ENCODE measurements around the gene ERICH6B.

The ERICH6B gene

DNA sequence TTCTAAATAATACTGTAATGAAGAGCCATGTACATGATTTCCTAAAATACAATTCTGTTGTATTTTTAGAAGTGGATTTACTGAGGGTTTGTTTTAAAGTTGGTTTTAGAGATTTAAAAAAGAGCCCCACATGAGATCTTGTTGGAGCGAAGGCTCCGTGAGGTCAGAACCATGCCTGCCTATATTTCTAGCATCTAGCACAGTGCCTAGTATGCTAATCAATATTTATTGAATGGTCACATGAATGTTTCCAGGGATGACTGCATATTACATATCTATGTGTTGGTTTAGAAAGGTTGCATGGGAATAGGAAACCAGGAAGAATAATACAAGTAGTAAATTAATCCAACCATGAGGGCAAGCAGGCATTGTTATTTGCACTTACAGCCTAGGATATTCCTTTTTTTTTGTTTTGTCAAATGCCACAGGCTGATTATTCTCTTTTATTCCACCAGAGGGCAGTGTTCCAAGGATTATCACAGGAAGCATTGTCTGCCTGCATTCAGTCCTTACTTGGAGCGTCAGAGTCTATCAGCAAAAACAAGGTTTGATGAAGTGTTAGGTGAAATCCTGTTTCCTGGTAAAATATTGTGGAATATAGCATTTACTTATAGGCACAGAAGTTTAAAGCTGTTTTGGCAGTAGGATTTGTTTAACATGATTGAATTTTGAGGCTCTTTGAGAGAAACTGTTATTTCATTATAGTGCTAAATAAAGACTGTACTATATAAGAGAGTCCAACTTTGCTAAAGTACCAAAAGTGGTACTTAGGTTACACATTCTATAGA is 104.0 kb downstream of the ERICH6B start:
- TF ChIP-seq Cebpa-rat (IDR thresholded peaks at IDR 0.05): no peak
- Histone ChIP-seq H3K9me3 (no peaks in the 10 kb centered on the region), H3K27me3 (no peaks in the 10 kb centered on the region), H3K4me3 (no peak overlapping the region), H3K4me2 (no peak overlapping the region), H3K36me3 (peaks cover 81% of the 10 kb centered on the region), H3K4me1 (peaks cover 5% of the 10 kb centered on the region; the same call in 1 of the 2 replicates), H3K27ac (no peak overlapping the region), H3K9ac (no peak overlapping the region), H4K20me1 (0 out of 2 replicates have a peak, but pooled peaks cover 13% of the 10 kb centered on the region)

DNA sequence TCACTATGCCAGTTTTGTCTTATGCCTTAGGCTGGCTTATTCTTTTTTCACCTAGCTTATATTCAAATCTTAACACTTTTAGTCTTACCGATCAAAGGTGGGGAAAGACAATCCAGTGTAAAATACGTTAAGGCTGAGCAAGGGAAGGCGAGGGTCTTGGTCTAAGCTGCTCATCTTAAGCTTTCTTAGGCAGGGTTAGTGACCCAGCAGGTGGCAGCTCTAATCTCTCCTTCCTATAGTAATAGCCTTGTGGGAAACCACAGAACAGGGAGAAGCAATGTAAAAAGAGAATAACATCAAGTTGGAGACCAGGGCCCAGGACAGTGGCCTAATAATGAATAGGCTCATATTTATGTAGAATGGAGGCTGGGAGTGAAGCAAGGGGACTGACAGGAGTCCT is 104.9 kb downstream of the ERICH6B start:
- H3K27me3 ChIP-seq: no peaks in the 10 kb centered on the region
- no peak overlapping the region for H3K27ac ChIP-seq
- H3K4me1 ChIP-seq: peaks cover 5% of the 10 kb centered on the region; the same call in 1 of the 2 replicates
- TF ChIP-seq Cebpa-rat (IDR thresholded peaks at IDR 0.05): no peak
- no peaks in the 10 kb centered on the region for H3K9me3 ChIP-seq
- H3K4me2 ChIP-seq: no peak overlapping the region
- H3K4me3 ChIP-seq: no peak overlapping the region
- peaks cover 81% of the 10 kb centered on the region for H3K36me3 ChIP-seq
- 0 out of 2 replicates have a peak, but pooled peaks cover 13% of the 10 kb centered on the region for H4K20me1 ChIP-seq
- no peak overlapping the region for H3K9ac ChIP-seq

DNA sequence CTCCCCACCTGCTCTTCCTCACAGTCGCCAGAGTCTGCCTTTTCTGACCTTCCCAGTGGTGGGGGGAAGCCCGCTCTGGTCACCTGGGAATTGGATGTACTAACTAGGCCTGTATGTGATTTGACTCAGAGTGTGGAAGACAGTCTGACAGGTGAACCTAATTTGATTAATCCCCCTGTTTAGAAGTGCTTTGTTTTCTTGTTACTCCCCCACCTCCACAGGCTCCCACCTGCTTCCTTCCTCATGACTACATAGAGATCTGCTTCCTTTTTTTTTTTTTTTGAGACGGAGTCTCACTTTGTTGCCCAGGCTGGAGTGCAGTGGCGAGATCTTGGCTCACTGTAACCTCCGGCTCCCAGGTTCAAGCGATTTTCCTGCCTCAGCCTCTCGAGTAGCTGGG is 106.8 kb downstream of the ERICH6B start:
- H3K36me3 ChIP-seq: peaks cover 84% of the 10 kb centered on the region
- H3K4me3 ChIP-seq: no peak overlapping the region
- TF ChIP-seq Cebpa-rat (IDR thresholded peaks at IDR 0.05): no peak

DNA sequence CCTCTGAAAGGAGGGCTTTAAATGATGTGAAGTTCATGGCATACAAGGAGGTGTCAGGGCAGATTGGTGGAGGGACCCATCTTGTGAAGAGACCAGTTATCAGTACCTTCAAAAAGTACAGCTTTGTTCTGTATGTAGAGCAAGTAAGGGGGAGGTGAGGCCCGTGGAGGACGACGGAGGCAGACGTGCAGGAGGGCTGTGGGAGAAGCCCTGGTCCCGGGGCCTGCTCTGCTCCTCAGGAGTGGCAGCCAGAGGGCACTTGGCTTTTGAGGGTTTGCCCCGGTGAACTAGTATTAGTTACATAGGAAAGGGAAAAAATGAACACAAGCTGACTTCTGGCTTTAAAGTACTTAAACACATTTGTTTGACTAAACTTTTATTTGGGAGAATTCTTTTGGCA is 108.7 kb downstream of the ERICH6B start:
- no peak overlapping the region for H3K9ac ChIP-seq
- no peak for TF ChIP-seq Cebpa-rat (IDR thresholded peaks at IDR 0.05)
- H3K4me3 ChIP-seq: no peak overlapping the region
- peaks cover 5% of the 10 kb centered on the region; the same call in 1 of the 2 replicates for H3K4me1 ChIP-seq
- no peak overlapping the region for H3K27ac ChIP-seq
- peaks cover 7% of the 10 kb centered on the region; the same call in 1 of the 2 replicates for H4K20me1 ChIP-seq
- no peak overlapping the region for H3K4me2 ChIP-seq
- no peaks in the 10 kb centered on the region for H3K9me3 ChIP-seq
- H3K27me3 ChIP-seq: no peaks in the 10 kb centered on the region
- H3K36me3 ChIP-seq: peaks cover 88% of the 10 kb centered on the region

More for the DNA sequence above, 106.8 kb downstream of the ERICH6B start:
- no peaks in the 10 kb centered on the region for H3K9me3 ChIP-seq
- H3K27ac ChIP-seq: no peak overlapping the region
- 0 out of 2 replicates have a peak, but pooled peaks cover 13% of the 10 kb centered on the region for H4K20me1 ChIP-seq
- peaks cover 5% of the 10 kb centered on the region; the same call in 1 of the 2 replicates for H3K4me1 ChIP-seq
- H3K4me2 ChIP-seq: no peak overlapping the region
- no peaks in the 10 kb centered on the region for H3K27me3 ChIP-seq
- H3K9ac ChIP-seq: no peak overlapping the region

DNA sequence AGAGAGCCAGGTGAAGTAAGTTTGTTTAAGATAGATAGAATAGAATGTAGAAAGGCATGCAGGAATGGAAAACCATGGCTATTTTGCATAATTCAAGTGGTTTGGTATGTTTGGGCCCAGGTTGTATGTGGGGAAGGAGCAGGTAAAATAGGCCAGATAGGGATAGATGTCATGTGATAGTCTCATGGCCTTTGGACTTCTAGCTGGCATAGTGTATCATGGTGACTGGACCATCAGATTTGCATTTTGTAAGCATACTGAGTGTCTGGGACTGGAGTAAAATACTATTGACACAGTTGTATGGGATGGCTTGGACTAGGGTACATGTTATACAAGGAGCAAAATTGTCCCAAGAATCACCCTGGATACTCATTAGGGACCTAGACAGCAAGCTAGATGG is 111.9 kb downstream of the ERICH6B start:
- no peaks in the 10 kb centered on the region for H3K9me3 ChIP-seq
- H3K36me3 ChIP-seq: peaks cover 88% of the 10 kb centered on the region
- no peak overlapping the region for H3K4me3 ChIP-seq

DNA sequence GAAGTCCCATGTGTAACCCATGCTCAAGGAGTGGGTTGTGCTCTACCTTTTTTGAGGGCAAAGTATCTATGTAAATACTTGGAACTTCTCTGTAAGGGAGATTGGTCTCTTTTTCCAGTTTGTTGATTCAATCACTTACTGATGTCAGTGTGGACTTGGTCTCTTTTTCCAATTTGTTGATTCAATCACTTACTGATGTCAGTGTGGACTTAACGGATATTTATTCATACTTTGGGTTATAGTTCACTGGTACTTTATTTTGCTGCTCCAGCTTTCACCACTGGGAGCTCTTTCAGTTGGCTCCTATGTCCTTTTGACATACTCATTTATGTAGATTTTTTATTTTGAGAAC is 114.4 kb downstream of the ERICH6B start:
- no peak overlapping the region for H3K4me3 ChIP-seq
- peaks cover 93% of the 10 kb centered on the region for H3K36me3 ChIP-seq
- H3K27ac ChIP-seq: no peak overlapping the region
- no peak overlapping the region for H3K9ac ChIP-seq
- TF ChIP-seq Cebpa-rat (IDR thresholded peaks at IDR 0.05): no peak
- H4K20me1 ChIP-seq: no peaks in the 10 kb centered on the region; the same call in 1 of the 2 replicates
- no peaks in the 10 kb centered on the region for H3K9me3 ChIP-seq
- H3K4me2 ChIP-seq: no peak overlapping the region
- no peaks in the 10 kb centered on the region for H3K4me1 ChIP-seq
- no peaks in the 10 kb centered on the region for H3K27me3 ChIP-seq

More for the DNA sequence above, 111.9 kb downstream of the ERICH6B start:
- Histone ChIP-seq H3K4me2 (no peak overlapping the region), H3K27ac (no peak overlapping the region), H3K9ac (no peak overlapping the region), H3K4me1 (peaks cover 2% of the 10 kb centered on the region; the same call in 1 of the 2 replicates), H3K27me3 (no peaks in the 10 kb centered on the region), H4K20me1 (no peaks in the 10 kb centered on the region; the same call in 1 of the 2 replicates)
- no peak for TF ChIP-seq Cebpa-rat (IDR thresholded peaks at IDR 0.05)

DNA sequence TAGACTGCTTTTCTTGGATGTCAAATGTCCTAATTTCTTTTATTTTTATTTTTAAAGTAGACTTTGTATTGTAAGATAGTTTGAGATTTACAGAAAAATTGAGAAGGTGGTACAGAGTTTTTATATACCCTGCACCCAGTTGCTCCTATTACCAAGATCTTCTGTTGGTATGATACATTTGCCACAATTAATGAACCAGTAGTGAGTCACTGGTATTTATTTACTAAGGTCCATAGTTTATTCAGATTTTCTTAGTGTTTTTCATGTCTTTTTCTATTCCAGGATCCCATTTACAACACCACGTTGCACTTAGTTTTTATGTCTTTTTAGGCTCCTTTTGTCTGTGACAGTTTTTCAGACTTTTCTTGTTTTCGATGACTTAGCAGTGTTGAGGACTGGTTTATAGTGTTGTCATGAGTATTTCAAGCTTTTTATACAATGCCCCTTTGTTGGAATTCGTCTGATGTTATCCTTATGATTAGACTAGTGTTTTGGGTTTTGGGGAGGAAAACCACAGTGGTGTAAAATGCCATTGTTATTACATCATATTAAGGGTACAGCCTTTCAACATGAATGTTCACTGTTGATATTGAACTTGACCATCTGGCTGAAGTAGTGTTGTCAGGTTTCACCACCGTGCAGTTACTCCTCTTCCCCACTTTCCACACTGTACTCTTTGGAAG is 114.9 kb downstream of the ERICH6B start:
- Histone ChIP-seq H3K36me3 (peaks cover 93% of the 10 kb centered on the region), H4K20me1 (no peaks in the 10 kb centered on the region; the same call in 1 of the 2 replicates), H3K4me1 (no peaks in the 10 kb centered on the region), H3K4me3 (no peak overlapping the region), H3K9me3 (no peaks in the 10 kb centered on the region), H3K9ac (no peak overlapping the region), H3K27me3 (no peaks in the 10 kb centered on the region), H3K27ac (no peak overlapping the region), H3K4me2 (no peak overlapping the region)
- no peak for TF ChIP-seq Cebpa-rat (IDR thresholded peaks at IDR 0.05)

DNA sequence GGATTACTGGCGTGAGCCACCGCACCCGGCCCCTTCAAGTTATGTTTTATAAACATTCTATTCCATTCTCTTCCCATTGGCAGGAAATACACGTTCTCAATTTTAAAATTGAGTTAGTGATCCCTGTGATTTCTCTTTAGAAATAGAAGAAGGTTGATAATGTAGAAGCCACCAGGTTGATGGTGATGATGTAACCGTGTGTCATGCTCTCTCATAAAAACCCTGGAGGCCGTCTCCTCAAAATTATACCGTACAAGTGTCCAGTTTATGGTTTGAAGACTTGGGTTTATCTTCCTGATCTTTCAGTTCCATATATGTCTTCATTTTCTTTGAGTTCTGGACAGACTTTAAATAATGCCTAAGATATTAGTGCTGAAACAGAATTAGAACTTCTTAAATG is 118.6 kb downstream of the ERICH6B start:
- TF ChIP-seq Cebpa-rat (IDR thresholded peaks at IDR 0.05): no peak
- Histone ChIP-seq H3K4me1 (no peaks in the 10 kb centered on the region), H4K20me1 (no peaks in the 10 kb centered on the region; the same call in 1 of the 2 replicates), H3K9me3 (no peaks in the 10 kb centered on the region), H3K27me3 (no peaks in the 10 kb centered on the region), H3K4me2 (no peak overlapping the region), H3K36me3 (peaks cover 81% of the 10 kb centered on the region), H3K9ac (no peak overlapping the region), H3K4me3 (no peak overlapping the region), H3K27ac (no peak overlapping the region)

DNA sequence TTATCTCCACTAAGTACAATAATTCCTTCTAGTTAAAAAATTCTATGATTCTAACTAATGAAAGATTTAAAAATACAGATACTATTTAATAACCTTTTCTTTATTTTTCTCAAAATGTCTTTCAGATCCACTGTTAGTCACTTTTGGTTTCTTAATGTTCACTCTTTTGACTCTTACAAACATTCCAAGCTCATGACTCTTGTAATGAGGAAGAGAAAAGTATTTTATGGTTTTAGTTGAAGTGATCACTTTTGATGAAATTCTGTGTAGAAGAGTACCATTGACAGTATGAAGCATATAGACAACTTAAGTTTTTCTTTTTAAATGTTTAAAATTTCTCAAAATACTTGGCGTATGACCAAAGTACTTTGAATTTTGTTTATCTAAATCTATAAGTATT is 123.0 kb downstream of the ERICH6B start:
- no peak overlapping the region for H3K27ac ChIP-seq
- H3K36me3 ChIP-seq: peaks cover 68% of the 10 kb centered on the region
- H3K4me2 ChIP-seq: no peak overlapping the region
- no peak overlapping the region for H3K9ac ChIP-seq
- no peaks in the 10 kb centered on the region for H3K4me1 ChIP-seq
- H4K20me1 ChIP-seq: no peaks in the 10 kb centered on the region
- no peak for TF ChIP-seq Cebpa-rat (IDR thresholded peaks at IDR 0.05)
- no peaks in the 10 kb centered on the region for H3K27me3 ChIP-seq
- H3K4me3 ChIP-seq: no peak overlapping the region
- H3K9me3 ChIP-seq: no peaks in the 10 kb centered on the region
